ENCODE results near the gene LAMTOR2. TPM values are rescaled to one million over a fixed set of nuclear protein-coding genes. Genes with fewer than 3 reads are reported as not detected.
"Not testable (repeated sequence)": the region's sequence is repeated elsewhere in the genome, so short reads cannot be mapped to it uniquely, and the experiment has no call there.

LAMTOR2 gene
- 66.7 and 84.8 TPM in 2 replicates for total RNA-seq (2014; rRNA removed; shearing (Covaris generic))

DNA sequence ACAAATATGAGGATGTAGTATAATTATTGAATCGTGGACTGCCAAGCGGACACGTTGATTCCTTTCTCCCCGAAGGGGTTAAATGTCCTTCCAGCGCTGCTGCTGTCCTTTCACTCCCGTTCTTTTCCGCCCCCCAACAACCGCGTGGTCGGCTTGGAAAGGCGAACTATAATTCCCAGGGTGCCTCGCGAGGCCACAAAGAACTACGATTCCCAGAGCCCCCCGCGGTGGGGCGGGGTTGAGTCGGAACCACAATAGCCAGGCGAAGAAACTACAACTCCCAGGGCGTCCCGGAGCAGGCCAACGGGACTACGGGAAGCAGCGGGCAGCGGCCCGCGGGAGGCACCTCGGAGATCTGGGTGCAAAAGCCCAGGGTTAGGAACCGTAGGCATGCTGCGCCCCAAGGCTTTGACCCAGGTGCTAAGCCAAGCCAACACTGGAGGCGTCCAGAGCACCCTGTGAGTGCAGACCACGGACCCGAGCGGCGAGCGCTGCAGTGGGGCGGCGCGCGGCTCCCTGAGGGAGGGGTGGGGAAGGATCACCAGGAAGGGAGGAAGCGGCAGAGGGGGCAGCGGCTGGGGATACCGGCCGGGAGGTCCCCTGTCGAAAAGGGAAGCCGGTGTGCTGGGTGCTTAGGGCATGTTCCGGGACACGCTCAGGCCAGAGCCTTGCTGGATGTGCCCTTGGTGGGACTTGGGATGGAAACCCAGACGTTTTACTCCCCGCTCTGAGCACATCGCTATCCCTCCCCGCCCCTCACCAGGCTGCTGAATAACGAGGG lies at the start of gene LAMTOR2:
Gene LAMTOR2 (plus strand): TSS at position 283 of the 781 bp plus-strand sequence. CDS start 108 bp downstream, at position 391.
- peak; percentile 96 for DNase-seq (ENCODE audit: low spot score)

DNA sequence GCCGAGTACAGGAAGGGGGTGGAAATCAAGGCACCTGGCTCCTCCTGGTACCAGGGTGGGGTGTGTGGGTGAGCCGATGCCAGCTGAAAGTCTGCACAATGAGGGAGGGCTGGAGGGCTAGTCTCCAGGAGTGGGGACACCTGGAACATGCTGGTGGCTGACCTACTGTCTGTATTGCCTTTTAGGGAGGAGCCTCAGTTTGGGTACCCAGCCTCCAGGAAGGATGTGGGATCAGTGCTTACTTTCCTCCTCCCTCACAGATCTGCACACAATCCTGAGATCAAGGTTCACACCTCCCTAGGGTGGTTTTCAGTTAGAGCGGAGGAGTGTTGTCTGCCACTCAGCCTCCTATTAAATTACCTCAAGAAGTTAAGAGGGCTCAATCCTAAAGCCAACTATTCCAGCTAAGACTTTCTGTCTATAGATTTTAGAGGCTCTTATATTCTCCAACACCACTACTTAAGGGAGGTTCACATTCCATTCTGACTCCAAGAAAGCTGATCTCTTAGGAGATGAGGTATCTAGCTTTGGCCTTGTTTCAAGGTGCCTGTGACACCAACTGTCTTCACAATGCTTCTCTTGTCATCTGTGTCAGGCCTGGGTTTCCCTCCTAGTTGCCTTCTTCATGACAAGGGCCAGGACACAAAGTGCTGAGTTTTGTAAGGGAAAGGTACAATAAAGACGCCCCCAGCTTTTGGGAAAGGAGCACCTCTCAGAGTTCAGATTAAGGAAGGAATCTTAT lies 49.6 kb upstream of the LAMTOR2 start:
- no peak for DNase-seq (ENCODE audit: low spot score)

DNA sequence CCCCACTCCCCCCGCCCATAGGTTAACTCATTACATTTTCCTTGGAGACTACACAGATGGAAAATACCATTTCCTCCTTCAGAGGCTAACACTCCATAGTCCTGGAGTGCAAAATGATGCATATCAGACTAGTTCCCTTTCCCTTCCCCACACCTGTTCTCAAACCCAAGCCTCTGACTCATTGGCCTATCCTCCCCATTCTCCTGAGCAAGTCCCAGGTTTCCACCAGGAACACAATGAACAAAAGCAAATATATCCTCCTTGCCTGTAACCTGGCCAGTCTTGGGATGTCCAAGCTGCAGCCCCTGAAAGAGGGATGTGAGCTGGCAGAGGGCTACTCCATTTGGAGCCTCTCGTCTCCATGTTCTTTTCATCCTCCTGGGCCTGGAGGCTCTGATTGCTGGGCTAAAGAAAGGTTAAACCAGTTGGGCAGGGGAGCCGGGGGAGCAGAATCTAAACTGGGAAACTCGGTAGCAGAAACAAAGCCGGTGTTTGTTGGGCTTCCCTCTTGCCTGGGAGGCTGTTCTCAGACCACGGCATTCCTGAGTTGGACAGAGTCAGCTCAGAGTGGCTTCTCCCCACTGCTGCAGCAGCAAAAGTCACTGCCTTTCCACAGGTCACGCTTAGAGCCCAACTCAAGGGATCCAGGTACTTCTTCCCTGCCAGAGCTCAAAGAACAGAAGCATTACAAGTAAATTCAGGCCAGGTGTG lies 47.8 kb upstream of the LAMTOR2 start:
- no peak for DNase-seq (ENCODE audit: low spot score)

DNA sequence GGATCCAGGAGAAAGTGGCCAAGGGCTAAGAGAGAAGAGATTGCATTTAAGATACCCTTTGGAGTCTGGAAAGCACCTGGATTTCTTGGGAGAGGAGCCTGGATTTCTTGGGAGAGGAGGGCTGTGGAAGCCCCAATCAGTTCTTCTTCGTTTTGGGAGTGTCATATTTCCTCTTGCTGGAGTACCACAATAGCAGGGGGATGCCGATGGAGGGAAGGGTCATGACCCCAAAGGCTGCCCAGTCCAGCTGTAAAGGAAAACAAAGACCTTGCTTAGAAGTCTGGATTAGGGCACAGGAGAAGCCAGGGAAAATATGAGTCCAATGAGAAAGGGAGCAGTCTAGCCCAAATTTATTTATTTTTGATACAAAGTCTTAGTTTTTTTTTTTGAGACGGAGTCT lies 45.2 kb upstream of the LAMTOR2 start:
- no peak for DNase-seq (ENCODE audit: low spot score)

DNA sequence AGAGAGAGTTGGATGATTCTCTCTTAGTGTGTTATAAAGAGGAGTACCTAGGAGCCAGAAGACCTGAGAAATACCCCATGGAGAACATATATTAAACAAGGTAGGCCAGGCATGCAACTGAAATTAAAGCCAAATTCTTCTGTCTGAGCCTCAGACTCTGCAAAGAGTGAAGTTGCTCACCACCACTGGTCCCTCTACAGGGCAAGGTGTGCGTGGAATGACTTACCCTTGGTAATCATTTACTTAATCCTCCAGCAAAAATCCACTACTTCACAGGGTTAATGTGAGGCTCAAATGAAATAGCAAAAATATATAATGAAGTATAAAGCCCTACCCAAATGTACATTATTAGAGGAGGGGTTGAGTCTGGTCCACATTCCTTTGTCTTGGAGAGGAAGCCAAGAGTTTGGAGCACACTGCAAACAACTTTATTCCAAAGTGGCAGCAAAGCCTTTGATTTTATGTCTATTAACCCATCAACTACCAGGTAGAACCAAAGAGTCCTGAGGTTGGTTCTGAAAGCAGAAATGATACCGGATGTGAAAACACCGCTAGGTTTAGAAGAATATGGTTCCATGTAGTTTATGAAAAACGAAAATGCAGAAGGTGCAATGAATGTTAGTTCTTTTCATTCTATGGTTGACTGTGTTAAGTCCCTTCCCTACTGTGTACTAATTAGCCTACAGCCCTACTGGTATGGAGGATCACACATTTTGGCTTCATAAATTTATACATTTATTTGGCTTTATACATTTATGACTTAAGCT lies 42.3 kb upstream of the LAMTOR2 start:
- no peak for DNase-seq (ENCODE audit: low spot score)

DNA sequence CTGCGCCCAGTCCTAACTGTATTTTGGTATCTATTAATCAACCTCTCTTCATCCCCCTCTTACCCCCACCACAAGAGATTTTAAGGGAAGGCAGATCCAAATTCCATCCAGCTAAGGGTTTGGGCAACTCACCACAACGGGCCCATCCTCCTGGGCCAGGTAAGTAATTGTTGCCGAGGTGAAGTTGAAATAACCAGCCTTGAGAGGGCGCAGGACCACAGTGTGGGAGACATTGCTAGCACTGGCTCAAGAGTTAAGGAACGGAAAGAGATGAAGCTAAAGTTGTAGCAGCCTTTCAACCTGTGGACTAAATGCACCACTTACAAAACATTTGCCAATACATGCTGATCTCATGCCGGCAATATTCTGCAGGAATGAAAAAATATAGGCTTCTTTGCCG lies 39.8 kb upstream of the LAMTOR2 start:
- DNase-seq (ENCODE audit: low spot score): no peak

DNA sequence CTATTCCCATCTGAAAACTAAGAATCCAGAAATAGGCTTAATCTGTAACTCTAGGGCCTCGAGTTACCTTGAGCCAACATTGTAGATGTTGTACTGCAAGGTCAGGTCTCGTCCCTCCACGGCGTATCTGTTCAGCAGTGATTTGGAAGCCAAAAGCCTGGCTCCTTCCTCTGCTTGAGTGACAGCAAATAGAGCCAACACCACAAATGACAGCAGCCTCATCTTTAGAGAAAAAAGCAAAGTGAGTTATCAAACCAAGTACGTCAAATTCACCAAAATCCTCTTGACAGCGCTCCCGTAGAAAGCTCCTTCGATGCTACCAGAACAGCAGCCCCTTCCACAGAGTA lies 34.7 kb upstream of the LAMTOR2 start:
- DNase-seq (ENCODE audit: low spot score): no peak

DNA sequence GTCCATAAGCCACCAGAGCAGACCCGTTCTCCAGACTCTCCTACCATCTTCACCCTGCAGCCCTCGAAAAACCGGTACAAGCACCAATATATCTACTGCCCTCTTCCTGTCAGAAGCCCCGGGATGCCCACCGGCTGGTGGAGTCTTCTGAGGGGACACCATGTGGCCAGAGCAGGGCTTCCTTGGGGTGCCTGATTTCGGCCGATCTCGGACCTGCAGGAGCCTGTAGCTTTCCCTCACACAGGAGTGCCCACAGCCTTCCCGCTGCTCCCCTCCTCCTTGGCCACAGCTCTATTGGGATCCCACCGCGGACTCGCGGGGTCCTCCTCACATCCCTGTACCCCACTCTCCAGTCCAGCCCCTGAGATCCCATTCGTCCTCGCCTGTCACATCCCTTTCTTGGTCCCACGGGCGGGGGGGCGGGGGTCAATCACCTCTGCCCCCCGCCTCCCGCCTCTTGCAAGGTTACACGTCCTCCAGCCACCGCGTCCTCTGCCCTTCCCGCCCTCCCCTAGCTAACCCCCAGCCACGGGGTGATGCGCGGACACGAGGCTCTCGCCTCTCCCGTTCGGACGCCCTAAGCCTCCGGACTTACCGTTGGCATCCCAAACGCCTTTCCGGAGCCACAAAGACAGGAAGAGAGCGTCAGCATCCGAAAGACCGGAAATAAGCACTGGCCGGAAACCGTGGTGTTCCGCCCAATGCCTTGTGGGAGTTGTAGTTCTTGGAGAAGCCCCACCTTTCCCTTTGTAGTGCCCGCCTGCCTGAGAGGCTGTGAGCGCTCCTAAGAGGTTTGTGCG lies 34.1 kb upstream of the LAMTOR2 start, which contains the start of gene SSR2:
Gene SSR2 (minus strand): TSS at position 659 of the 800 bp plus-strand sequence. CDS start 784 bp downstream, outside the sequence.
- DNase-seq (ENCODE audit: low spot score): peak; percentile 90

DNA sequence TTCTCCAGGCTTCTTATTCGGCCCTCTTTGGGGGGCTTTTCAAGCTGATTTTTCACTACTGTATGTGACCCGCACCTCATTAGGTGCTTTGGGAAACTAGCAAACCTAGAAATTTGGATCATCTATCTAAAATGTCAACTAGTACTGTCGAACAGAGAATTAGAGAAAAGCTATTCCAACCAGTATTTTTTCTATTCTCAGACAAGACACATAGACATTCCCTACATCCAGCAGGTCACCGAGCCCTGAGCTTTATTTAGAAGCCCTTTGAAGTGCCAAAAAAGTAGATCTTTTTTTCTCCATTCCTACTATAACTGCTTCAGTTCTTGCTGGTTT lies 33.5 kb upstream of the LAMTOR2 start:
- DNase-seq (ENCODE audit: low spot score): no peak

DNA sequence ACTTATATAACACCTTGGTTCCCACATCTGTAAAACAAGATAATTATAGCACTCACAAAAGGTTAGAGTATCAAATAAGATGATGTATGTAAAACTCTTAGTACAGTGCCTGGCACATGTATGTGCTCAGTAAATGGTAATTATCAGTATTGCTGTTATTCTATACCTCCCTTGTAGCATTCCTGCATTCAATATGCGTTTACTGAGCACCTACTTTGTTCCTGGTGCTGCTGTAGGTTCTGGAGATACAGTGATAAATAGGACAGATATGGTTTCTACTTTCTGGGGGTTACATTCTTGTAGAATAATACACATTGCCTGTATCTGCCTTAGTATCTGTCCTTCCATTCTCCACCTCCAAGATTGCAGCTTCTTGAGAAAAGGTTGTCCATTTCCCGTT lies 32.6 kb upstream of the LAMTOR2 start:
- no peak for DNase-seq (ENCODE audit: low spot score)

DNA sequence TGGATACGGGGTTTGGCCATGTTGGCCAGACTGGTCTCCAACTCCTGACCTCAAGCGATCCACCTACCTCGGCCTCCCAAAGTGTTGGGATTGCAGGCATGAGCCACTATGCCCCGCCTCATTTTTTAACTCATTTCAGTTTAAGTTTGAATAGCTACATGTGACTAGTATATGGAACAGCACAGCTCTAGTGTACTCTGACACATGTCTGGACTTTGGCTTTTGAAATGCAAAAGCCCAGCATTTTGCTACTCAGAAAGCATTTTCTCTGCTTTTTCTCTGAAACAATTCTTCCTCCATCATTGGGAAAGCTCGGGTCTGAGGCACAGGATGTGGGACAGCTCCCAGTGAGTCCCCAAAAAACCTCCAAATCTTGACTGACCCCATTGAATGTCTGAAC lies 29.8 kb upstream of the LAMTOR2 start:
- no peak for DNase-seq (ENCODE audit: low spot score)

DNA sequence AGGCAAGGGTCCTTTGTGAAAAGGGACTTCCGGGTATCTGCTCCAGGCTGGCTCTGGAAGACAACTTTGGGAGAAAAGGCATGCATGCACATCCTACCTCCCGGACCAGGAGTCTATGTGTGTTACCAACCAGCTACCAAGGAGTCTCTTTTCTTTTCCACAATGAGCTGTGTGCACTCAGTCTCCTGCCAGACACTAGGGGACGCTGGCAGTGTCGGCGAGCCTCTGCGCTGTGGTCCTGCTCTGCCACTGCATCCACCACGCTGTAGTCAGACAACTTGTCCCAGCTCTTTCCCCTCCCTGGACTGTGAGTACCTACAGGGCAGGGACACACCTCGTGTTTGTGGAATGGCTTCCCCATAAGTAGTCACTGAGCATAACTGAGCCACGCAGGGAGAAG lies 28.7 kb upstream of the LAMTOR2 start:
- DNase-seq (ENCODE audit: low spot score): no peak

DNA sequence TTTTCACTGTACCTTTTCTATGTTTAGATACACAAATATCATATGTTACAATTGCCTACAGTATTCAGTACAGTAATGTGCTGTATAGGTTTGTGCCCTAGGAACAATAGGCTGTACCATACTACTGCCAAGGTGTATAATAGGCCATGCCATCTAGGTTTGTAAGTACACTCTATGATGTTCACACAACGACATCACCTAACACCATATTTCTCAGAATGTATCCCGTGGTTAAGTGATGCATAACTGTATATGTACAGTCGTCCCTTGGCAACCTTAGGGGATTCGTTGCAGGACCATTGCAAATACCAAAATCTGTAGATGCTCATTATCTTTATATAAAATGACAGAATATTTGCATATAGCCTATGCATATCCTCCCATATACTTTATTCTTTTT lies 28.0 kb upstream of the LAMTOR2 start:
- no peak for DNase-seq (ENCODE audit: low spot score)

DNA sequence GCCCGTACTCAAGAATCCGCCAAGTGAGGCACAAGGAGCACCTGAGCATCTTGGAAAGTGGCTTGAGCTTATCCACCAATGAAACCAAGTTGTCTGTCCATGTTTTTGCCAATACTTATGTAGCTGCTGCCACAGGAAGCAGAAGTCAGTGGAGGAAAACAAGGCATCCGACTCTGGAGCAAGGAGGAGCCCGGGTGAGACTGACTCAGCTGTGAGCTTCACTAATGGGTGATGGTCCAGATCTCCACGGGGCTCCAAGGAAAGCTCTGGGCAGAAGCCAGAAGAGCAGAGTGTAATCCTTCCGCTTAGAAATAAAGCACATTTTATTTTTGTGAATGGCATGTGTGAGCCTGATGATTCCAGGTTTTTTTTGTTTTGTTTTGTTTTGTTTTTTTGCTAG lies 21.6 kb upstream of the LAMTOR2 start:
- no peak for DNase-seq (ENCODE audit: low spot score)

DNA sequence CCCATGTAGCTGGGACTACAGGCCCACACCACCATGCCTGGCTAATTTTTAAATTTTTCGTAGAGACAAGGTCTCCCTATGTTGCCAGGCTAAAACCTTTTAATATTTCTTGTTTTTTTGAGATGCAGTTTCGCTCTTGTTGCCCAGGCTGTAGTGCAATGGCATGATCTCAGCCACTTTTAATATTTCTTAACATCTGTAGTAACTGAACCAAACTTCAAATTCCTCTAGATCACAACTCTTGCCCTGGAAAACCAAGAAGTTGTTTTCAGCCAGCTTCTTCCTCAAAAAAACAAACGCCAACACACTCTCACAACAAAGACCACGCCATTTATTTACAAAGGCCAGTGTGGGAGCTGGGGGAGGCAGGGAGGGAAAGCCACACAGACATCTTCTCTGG lies 19.6 kb upstream of the LAMTOR2 start:
- DNase-seq (ENCODE audit: low spot score): not testable (repeated sequence)

DNA sequence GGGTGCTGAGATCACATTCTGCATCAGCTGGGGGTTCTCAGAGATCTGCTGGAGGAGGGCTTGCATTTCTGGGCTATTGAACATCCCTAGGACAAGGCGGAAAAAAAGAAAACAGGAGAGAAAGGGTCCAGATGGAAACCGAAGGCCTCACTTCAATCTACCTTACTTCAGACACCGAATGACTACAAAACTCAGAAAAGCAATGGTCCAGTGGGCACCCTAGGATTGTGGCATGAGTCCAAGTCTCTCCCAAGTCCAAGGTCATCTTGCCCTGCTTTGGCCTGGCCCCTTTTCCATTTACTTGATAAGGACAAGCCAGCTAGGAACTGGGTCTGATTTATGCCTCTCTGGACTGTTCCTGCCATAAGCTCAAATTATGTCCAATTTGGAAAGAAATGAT lies 11.8 kb upstream of the LAMTOR2 start:
- DNase-seq (ENCODE audit: low spot score): no peak

DNA sequence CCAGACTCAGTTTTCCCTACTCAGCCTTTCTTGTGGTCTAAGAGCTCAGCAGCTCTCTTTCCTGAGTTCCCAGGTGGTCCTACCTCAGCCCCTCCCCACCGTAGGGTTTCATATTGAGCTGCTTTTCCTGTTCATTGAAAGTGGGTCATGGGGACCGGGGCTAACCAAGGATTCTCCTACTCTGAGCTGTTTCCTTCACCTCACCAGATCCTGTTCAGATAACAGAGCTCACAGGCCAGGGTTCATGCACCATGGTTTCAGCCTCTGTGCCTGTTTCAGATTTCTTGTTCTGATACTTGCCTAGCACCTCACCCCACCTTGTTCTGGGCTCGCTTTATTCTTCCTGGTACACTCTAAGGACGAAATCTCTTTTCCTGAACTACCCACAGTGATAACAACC lies 9.5 kb upstream of the LAMTOR2 start:
- no peak for DNase-seq (ENCODE audit: low spot score)

DNA sequence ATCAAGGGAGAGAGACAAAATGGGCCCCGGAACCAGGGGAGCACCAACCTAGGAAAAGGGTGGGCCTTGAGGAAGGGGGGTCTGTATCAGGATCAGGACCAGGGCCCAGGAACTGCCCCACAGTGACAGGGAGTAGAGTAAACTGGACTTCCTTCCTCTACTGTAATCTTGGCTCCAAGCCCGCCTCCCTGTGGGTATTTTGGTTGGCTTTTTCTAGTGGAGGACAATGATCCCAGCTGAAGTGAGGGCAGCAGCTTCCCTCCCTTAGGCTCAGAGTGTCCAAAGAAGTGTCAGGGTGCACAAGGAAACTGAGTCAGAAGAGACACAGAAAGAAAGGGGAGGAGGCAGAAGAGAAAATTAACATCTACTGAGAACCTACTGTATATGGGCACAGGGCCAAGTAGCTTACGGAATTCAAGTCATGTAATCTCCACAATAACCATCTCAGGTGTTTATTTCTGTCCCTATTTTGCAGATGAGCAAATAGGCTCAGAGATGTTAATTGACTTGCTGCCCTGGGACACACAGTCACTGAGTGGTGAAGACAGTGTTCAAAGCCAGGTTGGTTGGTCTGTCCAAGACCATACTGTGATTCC lies 5.8 kb upstream of the LAMTOR2 start:
- no peak for DNase-seq (ENCODE audit: low spot score)

DNA sequence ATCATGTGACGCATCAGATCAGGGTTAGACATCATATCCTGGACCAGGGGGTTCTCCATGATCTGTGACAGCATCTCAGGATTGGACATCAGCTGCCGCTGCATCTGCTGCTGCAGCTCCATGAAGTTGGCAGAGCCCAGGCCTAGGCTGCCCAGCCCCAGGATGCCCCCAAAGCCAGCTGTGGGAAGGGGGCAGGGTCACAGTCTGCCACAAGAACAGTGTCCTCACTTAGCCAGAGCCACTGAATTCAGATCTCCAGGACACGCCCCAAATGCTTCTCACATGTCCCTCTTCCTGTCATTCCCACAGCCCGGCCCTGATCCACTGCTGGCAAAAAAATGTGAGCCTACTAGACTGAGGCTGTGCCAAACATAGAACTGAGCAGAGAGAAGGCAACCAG lies 4.2 kb upstream of the LAMTOR2 start:
- DNase-seq (ENCODE audit: low spot score): no peak

DNA sequence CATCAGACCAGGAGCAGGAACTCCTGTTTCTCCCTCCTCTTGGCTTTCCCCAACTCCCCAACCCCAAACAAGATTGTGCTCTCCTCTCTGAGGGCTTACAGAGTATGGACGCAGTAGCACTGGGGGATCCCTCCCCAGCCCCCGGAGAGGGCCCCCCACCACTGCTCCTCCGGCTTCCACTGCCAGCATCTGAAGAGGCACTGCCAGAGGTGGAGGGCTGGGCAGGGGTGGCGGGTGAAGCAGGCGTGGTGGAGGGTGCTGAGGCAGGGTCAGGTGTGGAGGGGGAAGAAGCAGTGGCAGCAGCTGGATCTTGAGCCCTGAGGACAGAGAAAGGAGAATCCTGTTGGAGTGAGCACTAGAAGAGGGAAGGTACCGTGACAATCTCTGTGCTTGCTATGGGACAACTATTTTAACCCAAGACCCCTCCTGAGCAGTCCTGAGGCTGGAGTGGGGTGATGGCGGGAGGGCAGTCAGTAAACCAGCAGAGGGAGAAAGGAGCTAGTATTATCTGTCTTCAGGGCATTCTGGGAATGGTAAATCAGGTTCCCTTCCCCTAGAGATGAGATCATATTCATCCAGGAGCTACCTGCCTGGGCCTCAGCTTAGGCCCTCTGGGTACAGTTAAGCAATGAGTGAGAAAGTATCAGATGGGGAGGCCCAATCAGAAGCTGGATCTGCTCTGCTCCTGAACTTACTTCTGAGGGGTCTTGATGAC lies 3.4 kb upstream of the LAMTOR2 start:
- DNase-seq (ENCODE audit: low spot score): no peak

All from H4 (cell line).